Glomerular visceral epithelial cell (primary cell): ENCODE data around the gene VWF.

ENCODE experiments used
- DNase-seq: peaks from one replicate; pipeline ENCODE4 v3.0.0-alpha.2; 2016; ENCODE audit errors: extremely low spot score

VWF gene

DNA sequence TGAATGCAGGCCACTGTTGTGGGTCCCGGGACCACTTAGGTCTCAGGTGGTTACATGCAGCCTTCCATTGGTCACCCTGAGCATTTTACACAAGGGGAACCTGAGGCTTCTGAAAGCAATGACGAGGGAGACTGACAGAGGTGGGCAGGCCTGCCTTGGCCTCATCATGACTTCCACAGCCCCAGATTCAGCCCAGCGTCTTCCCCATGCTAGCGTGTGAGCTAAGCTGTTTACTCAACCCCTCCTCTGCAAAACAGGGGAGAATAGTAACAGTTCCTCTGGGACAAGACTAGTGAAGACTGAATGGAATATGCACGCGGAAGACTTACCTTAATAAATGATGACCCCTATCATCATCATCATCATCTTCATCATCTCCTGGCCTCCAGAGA, 46.8 kb downstream of the VWF start:
- DNase-seq, result no peak

DNA sequence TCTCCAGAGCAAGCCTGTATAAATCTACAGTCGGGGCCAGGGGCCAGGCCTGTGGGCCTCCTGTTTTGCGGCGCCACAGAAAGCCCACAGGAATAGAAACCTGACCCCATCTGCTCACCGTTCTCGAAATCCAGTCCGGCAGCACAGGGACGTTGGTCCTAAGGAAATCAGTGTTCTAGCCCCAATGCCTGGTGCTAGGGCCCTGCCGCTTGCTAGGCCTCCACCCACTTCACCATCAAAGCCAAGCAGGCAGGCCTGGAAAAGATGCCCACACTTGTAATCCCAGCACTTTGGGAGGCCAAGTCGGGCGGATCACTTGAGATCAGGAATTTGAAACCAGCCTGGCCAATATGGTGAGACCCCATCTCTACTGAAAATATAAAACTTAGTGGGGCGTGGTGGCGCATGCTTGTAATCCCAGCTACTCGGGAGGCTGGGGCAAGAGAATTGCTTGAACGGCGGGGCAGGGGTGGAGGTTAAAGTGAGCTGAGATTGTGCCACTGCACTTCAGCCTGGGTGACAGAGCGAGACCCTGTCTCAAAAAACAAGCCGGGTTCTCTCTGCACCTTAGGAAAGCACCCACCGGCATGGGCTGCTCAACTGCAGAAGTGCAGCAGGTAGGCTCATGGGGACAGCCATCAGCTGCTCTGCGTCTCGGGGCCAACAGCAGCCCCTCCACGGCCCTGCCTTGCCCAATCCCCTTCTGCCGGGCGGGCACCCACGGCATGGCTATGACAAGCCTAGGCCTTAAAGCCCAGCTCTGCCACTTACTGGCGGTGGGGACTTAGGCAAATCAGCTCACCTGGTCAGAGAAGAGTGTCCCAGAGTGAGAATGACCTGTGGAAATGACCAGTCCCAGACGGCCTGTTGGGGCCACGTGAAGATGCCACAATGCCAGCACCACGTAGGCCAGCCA, 47.4 kb downstream of the VWF start:
- no peak for DNase-seq

DNA sequence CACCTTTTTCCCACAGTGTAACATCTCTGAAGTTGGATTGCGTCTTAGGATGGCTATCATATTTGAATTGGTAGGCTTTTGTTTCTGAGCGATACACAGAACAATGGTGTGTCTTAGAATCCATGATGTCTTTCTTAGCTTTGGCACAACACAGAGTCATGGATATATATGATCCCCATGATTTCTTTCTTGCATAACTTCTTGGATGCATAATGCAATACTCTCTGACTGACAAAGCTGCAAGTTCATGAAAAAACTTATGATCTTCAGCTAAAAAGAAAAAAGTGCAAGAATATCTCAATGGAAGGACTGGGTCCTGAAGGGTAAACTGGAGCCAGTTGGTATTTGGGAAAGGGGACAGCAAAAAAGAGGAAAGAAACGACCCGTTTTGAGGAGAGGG, 48.1 kb downstream of the VWF start:
- DNase-seq, result no peak

- DNase-seq, result peak; percentile 6
These were observed 49.4 kb downstream of the VWF start for GRCh38 chr12:6074979-6075585.

GRCh38 chr12:6074427-6074826, 50.0 kb downstream of the VWF start:
- no peak for DNase-seq

- no peak for DNase-seq
These were observed 51.0 kb downstream of the VWF start for GRCh38 chr12:6073426-6073825.

DNA sequence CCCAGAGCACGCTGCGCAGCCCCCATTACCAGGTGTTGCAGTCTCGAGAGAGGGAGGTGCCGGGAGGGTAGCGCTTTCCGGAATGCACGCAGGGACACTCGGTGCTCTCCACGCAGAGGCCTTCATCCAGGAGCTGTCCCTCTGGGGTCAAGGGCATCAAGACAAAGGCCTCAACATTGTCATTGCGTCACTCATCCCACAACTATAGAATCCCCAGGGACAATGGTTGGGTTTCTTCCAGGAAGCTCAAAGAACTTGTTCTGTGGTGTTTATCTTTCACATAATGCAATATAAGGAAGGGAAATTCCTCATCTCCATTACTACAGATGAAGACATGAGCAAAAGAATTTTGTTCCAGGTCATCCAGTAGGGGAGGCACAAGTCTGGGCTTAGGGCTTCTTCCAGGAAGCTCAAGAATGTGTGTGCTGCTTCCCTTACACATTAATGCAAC, 52.1 kb downstream of the VWF start:
- DNase-seq, result peak; percentile 9

GRCh38 chr12:6071589-6071988, 52.9 kb downstream of the VWF start:
- no peak for DNase-seq

- no peak for DNase-seq
These were observed 53.8 kb downstream of the VWF start for GRCh38 chr12:6070472-6071257.

DNA sequence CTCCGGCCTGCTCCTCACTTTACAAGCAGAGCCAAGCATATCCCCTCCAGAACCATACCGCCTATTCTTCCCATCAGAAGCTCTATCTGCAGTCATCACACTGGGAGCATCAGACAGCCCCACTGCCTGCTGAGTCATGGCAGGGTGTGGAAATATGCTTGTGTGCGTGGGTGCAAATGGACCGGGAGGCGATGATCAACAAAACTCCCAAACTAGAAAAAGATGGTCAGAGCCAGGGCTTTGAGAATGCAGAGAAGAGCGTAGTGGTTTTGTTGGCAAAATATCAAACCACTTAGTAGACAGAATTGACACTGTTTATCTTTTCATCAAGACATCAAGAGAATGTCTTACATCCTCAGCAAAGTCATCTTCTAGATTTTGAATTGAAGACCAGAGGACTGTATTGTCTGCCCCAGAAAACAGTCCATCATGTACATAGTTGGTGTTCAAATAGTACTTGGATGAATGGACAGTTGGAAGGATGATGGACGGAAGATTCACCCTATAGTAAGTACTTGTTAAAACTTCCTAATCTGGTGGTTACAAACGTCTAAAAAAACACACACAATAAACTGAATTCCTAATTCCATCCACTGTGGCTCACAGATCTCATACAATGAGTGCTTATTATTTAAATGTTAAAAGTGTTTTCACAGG, 54.9 kb downstream of the VWF start:
- peak; percentile 61 for DNase-seq

DNA sequence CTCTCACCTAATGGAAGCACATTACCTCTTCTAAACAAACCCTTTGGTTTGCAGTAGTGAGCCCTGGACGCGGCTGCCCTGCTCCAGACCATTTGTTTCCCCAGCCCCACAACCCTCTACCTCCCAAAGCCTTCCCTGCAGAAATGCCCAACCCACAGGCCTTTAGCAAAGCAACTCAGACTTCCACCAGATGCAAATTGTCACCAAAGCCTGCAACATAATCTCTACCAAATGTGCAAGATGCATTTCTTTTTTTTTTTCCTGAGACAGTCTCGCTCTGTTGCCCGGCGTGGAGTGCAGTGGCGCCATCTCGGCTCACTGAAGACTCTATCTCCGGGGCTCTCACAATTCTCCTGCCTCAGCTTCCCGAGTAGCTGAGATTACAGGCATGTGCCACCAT, 56.2 kb downstream of the VWF start:
- DNase-seq, result no peak

DNA sequence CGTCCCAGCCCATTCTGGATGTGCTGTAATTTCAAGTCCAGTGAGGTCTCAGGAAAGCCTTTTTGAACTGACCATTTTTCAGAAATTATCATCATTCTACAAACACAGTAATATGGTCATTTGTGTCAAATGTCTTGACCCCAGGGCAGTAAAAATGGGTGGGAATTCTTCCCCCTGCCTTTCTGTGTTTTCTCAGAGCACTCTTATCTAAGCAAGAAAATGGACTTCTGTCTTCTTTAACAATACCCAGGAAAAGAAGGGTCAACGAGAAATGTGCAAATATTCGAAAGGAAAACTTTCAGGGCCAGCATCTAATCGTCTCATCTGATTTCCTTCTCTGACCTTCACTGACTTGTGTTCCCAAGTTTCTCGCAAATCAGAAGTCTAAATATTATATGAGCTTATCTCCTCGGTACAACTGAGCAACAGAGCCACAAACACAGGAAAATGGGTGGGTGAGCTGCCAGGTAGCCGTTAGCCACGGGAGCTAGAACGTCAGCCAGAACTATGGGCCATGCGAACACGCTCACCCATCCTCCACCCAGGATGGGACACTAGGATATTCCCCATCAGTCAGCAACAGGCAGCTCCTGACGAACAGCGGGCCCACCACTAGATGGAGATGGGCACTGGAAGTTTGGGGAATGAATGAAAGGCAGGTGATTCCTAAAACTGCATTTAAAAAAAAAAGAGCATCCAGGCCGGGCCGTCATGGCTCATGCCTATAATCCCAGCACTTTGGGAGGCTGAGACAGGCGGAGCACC, 57.1 kb downstream of the VWF start:
- no peak for DNase-seq

DNA sequence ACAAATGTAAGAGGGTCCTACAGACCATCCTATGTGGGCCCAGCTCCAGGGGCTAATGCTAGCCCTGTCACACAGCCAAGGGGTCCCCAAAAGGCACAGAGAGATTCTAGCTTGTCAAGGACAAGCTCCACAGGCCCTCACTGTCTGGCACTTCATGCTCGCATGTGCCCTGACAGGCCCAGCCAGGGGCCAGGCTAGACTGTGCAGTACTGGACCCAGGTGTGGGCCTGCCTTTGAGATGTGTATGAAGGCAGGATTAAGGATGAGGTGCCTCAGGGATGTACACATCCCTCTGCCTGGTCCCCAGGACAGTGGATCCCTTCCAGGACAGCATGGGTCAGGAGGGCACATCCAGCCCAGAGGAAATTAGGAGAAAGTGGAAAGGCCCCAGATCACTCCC, 57.8 kb downstream of the VWF start:
- DNase-seq, result no peak

DNA sequence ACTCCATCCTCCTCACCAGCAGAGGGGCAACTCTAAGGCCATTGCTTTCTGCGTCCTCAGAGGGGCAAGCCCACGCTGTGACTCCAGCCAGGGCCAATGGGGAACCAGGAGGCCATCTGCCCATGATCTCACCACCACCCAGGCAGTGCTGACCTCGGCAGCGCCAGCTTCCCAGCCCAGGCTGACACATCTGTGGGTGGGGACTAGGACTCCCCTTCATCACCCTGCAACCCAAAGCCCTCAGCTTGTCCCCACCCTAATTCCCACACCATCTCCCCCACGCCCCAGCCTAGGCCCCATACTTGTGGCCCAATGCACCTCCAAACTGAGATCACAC, 58.6 kb downstream of the VWF start:
- DNase-seq, result no peak

- no peak for DNase-seq
These were observed 59.2 kb downstream of the VWF start for GRCh38 chr12:6065131-6065862.

DNA sequence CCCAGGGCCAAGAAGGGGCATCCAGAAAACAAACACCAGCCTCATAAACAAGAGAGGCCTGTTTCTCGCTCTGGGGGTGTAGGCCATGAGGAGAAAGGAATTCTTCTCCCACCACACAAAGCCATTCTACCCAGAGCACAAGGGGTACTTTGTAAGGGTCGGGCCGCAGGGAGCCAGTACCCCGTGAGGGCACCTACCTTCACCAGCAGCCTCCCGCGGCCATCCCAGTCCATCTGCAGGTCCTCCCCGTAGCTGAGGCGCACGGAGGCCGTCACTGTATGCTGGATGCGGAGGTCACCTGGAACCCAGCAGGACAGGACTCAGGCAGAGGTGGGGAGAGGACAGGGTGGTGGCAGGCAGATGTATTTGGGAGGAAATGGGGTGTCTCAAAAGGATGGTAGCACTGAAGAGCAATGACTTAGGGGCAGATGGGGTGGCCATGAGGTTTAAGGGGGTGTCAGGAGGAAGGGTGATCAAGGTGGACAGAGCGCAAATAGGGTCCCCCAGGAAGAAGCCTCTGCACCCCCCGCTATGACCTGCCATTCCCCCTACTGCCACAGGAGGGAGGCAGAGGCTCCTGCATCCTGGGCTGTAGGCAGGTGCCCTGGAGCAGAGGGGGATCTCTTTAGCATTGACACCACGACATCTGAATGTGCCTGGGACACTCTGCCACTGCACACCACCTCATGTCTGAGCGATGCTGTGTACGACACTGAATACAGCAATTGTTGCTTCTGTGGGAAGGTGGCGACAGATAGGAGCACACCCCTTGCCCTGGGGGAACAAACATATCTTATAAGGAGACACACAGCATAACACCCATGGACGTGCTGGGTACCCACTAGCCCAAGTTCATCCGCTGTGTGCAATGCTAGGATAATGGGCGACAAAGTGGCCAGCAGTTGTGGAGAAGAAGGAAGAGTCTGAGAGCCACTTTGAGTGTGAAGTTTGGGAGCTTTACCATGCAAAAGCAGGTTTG, 61.4 kb downstream of the VWF start:
- DNase-seq, result peak; percentile 53

- DNase-seq, result no peak
These were observed 62.1 kb downstream of the VWF start for GRCh38 chr12:6062395-6062756.

DNA sequence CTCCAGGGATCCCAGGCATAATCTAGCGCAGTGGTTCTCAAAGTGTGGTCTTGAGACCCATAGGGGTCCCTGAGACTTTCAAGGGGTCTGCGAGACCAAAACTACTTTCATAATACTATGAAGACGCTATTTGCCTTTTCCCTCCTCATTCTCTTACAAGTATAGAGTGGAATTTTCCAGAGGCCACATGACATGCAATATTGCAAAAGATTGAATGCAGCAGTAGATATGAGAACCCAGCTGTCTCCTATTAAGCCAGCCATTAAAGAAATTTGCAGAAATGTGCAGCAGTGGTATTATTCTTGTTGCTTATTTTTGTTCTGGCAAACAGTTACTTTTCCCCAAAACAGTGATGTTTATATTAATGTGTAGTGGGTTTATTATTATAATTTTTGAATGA, 62.8 kb downstream of the VWF start:
- DNase-seq, result no peak

GRCh38 chr12:6059860-6060565, 64.5 kb downstream of the VWF start:
- DNase-seq, result no peak
